GM21737 (cell line): ENCODE data around the gene FAM184B.

Experiments
- ATAC-seq: cut with Tn5 transposase; IDR thresholded peaks from one replicate; pipeline ENCODE4 v1.9.1; 2021; ENCODE audit warnings: mild to moderate bottlenecking, moderate library complexity; ENCODE audit not compliant: unreplicated experiment

FAM184B gene

GRCh38 chr4:17778431-17778830, 3.0 kb downstream of the FAM184B start:
- no peak for ATAC-seq

GRCh38 chr4:17773135-17773698, 8.2 kb downstream of the FAM184B start:
- no peak for ATAC-seq

- no peak for ATAC-seq
These were observed 10.0 kb downstream of the FAM184B start for GRCh38 chr4:17771284-17771908.

DNA sequence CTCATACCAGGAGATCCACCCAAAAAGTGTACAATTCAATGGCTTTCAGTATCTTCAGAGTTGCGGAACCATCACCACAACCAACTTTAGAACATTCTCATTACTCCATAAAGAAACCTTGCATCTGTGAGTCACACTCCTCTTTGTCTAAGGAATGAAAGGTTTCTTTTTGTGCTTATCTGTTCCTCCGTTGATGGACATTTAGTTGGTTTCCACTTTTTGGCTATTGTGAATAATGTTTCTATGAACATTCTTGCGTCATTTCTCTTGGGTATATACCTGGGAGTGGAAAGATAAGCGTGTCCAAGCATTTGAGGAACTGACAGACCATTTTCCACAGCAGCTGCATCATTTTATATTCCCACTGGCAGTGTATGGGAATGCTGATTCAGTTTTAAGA, 10.6 kb downstream of the FAM184B start:
- ATAC-seq, result no peak

- ATAC-seq, result no peak
These were observed 11.8 kb downstream of the FAM184B start for GRCh38 chr4:17769406-17770174.

GRCh38 chr4:17766826-17767458, 14.5 kb downstream of the FAM184B start:
- ATAC-seq, result no peak

DNA sequence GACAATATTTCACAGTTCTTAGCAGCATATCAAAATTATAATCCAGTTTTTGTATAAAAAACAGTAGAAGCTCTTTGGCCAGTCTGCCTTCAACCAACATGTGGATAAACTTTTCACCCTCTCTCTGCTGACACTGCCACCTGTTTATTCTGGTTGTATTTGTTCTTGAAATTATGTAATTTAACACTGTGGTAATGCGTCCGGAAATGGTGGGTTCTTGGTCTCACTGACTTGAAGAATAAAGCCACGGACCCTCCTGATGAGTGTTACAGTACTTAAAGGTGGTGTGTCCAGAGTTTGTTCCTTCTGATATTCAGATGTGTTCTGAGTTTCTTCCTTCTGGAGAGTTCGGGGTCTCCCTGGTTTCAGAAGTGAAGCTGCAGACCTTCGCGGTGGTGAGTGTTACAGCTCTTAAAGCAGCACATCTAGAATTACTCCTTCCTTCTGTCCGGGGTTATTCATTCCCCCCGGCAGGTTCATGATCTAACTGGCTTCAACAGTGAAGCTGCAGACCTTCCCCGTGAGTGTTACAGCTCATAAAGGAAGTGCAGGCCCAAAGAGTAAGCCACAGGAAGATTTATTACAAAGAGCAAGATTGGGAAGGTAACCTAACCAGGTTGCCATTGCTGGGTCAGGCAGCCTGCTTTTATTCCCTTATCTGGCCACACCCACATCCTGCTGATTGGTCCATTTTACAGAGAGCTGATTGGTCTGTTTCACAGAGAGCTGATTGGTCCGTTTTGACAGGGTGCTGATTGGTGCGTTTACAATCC, 15.7 kb downstream of the FAM184B start:
- no peak for ATAC-seq

- no peak for ATAC-seq
These were observed 17.5 kb downstream of the FAM184B start for GRCh38 chr4:17763931-17764330.

DNA sequence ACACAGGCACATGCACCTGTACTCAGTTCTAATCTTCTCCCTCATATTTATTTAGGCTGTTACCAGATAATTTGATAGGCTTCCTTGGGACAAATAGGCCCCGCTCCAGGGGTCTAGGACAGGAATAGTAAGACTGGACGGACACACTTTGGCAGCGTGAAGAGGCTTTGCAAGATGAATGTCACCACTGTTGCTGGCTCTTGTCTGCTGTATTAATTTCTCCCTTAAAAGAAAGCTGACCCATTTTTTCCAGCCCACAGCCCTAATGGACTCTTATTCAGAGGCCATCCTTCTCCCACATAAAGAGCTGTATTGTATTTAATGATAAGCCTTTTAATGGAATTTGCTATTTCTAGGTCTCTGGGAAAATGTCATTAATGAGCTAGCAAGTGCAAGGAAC, 18.0 kb downstream of the FAM184B start:
- no peak for ATAC-seq

DNA sequence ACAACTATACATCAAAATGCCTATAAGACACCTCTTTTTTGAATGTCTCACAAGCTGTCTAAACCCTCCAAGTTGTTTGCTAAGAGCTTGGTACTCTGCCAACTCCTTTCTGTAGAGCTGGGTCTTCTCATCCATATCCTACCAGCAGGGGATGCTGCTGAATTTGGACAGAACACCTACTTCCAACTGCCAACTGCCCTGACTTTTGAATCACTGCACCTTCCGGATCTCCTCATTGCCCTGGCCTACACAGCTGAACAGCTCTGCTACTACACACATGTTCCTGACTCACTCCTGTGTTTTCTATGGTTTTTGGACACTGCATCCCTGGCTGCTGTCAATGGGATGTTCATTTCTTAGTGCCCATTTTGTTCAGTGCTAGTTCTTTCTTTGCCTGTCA, 18.7 kb downstream of the FAM184B start:
- ATAC-seq, result no peak

DNA sequence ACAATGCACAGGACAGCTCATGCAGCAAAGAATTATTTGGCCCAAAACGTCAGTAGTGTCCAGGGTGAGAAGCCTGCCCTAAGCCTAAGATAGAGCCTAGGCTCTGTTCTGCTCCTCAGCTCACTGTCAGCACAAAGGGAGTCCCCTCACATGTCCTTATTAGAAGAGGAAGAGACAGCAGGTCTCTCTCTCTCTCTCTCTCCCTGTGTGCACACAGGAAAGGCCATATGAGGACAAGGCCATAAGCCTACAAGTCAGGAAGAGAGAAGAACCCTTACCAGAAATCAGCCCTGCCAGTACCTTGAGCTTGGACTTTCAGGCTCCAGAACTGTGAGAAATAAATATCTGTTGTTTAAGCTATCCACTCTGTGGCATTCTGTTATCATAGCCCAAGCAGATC, 20.4 kb downstream of the FAM184B start:
- ATAC-seq, result no peak

GRCh38 chr4:17760626-17761025, 20.8 kb downstream of the FAM184B start:
- no peak for ATAC-seq

DNA sequence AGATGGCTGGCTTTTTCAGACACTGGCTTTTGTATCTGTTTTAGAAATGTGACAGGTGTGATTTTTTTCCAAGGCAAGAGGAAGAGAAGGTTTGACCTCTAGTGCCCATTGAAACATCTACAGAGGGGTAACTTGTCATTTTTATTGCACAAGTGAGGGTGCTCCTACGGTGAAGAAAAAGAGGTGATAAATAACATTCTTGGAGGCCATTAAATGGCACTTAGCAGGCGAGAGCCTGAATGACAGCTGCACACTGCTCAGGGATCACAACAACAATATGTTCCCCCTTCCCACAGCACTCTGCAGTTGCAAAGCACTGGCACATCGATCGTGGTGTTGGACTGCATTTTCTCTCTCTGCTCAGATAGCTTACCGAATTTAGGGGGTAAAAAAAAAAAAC, 22.9 kb downstream of the FAM184B start:
- ATAC-seq, result no peak

GRCh38 chr4:17757621-17758020, 23.8 kb downstream of the FAM184B start:
- ATAC-seq, result no peak

DNA sequence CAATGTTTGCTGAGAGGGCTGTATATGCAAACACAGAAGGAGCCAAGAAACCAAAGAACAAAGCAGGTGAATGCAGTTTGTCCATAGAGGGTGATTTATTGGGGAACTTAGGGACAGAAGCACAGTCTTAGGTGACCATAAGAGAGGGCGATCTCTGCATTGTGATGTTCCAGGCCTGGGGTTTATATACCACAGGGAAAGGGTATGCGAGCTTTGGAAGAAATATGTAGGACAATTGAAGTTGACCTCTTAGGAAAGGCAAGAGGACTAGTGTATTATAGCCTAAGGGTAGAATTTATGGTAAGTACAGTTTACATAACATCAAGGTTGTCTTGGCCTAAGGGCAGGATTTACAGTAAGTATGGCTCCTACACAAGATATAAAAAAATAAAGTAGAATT, 27.8 kb downstream of the FAM184B start:
- no peak for ATAC-seq

DNA sequence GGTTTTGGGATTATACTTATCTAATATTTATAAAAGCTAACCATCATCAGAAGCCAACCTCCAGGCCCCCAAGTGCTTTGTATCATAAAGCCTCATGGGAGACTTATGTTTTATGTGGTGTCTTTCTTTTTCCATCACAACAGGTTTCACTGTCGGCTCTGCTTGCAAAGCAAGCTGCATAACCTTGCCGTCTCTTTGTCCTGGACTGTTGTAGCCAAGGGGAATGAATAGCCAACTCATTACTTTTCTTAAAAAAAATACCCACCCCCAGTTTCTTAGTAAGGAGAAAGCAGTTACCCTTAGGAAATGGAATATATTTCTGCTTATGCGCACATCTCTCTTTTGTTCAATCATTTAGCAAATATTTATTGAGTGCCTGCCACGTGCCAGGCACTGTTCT, 40.7 kb downstream of the FAM184B start:
- no peak for ATAC-seq

GRCh38 chr4:17736484-17736883, 44.9 kb downstream of the FAM184B start:
- no peak for ATAC-seq

GRCh38 chr4:17726911-17727310, 54.5 kb downstream of the FAM184B start:
- no peak for ATAC-seq

DNA sequence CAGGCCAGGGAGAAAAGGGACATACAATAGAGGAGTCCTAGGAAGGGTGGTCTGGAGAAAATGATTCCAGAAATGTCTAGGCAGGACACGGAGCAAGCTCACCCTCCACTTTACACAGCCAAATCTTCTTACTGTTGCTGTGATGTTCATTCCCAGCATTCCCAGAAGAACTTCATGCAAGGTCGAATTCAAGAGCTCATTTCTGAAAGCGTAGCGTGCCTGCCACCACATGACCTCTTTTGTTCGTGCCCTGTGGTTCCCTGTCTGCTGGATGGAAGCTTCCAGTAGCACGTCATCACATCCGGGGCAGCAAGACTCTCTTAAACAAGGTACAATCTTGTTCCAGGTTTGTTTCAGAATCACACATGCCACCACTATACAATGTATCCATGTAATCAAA, 57.8 kb downstream of the FAM184B start:
- ATAC-seq, result no peak

- no peak for ATAC-seq
These were observed 59.1 kb downstream of the FAM184B start for GRCh38 chr4:17722356-17722700.
